ENCODE results near the gene ZNF454. TPM values are rescaled to one million over a fixed set of nuclear protein-coding genes. Genes with fewer than 3 reads are reported as not detected.
A peak's percentile ranks its signal among the peaks of the same experiment; 100 is the strongest.

Gene ZNF454
- polyA plus RNA-seq (2012; ENCODE audit: insufficient read depth, insufficient read length, low read depth) = 1.8 TPM

DNA sequence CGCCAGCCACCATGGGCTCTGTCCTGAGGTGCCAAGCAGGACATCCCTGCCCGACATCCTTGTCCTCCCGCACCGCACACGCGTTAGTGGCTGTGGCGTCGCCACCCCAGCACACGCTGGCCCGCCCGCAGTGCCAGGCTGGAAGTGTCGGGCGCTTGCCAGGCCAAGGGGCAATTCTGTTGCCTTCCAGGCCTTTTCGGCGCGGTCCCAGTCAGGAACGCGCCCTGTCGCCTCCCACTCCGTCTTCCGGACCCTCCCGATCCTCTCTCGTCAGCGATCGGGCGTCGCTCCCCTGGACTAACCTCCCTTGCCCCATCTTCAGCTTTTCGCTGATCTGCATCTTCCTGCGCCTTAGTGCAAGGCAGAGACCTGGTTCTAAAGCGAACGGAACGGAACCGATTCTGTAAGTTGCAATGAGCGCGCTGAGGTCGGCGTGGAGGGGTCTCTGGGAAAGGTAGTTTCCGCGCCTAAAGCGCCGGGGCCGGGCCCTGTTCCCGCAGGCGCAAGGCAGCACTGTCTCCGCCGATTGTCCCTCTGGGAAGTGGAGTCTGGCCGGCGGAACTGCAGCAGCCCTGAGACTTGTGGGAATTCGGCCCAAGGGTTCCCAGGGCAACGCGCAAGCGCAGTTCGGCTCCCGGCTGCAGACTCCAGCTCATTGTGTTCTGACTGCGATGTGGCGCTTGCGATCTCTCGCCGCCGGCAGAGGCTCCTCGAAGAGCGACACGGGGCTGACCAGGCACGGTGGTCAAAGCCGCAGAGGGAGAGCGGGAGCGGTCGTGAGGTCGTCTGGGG is at the start of gene ZNF454:
ZNF454 (plus strand) TSS at position 630 of the 792 bp plus-strand sequence. CDS start 1,594 bp downstream, outside the sequence.
- Histone ChIP-seq H3K27me3 (no peaks in the 10 kb centered on the region), H3K9me3 (peaks cover 8% of the 10 kb centered on the region), H3K4me3 (ENCODE audit: low read depth, low read length) (peak within 1 kb of the TSS; percentile 51), H3K4me1 (no peaks in the 10 kb centered on the region), H3K36me3 (no peaks in the 10 kb centered on the region)
- no peak for TF ChIP-seq CTCF (IDR thresholded peaks at IDR 0.05; ENCODE audit: low read depth, low read length)
- peak; percentile 89 for DNase-seq

DNA sequence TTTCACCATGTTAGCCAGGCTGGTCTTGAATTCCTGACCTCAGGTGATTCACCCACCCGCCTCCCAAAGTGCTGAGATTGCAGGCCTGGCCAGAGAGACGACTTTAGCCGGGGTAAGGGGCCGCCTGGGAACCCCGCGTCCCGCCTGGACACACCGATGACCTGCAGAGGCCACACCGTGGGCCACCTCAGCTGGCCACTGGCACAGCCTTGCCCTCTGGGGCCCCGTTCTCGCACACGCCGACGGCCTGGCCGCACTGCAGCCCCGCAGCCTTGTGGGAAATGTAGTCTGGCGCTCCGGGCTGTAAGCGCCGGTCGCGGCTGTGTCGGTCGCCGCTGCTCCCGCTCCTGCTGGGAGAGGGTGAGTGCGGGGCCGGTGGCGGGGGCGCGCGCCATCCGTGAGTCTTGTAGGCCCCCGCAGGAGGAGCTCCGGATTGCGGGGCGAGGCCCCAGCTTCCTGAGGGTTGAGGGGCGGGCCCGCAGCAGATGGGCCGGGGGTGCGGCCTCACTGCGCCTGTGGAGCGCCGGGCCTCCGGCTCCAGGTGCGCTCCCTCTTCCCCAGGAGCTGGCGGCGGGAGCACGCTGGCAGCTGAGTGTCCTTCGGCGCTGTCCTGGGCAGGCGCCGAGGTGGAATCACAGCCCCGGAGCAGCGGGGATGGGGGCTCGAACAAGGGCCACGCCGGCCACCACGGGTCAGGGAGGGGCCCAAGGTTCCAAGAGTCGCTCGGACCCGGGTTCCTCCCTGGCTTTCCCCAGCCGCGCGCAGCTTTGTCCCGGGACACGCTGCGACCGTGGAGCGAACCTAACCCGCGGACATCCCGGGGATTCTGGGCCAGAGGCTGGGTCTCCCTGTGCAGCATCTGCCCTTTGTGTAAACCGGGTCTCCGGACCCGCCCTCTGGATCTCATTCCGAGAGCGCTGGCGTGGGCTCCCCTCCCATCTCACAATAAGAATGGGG is 45.1 kb upstream of the ZNF454 start, which contains the start of gene ZFP2:
ZFP2 (plus strand) TSS at position 299 of the 957 bp plus-strand sequence. CDS start 35,401 bp downstream, outside the sequence.
- H3K27me3 ChIP-seq = no peaks in the 10 kb centered on the region
- peak; percentile 75 for DNase-seq
- H3K4me3 ChIP-seq (ENCODE audit: low read depth, low read length) = peak within 1 kb of the TSS; percentile 78
- H3K4me1 ChIP-seq = no peaks in the 10 kb centered on the region
- TF ChIP-seq CTCF (IDR thresholded peaks at IDR 0.05; ENCODE audit: low read depth, low read length) = no peak
- H3K36me3 ChIP-seq = no peaks in the 10 kb centered on the region
- no peaks in the 10 kb centered on the region for H3K9me3 ChIP-seq

DNA sequence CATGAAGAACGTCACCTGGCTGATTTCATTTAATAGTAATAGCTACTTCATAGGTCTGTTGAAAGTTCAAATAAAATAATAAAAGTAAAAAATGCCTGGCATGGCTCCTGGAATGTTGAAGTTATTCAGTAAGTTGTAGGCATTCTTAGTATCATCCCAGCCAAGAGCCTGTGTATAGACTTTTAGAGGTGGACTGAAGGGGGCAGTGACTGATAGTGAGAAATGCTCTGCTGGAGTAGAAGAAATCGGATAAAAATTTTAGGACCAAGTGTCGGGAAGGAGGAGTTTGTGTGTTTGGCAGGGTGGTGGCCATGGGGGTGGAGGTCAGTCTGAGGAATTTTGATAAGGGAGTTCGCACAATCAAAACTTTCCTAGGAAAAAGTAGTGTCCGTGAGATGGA is 41.7 kb upstream of the ZNF454 start:
- peak; percentile 13; the same call in 1 of the 2 replicates for TF ChIP-seq CTCF (IDR thresholded peaks at IDR 0.05; ENCODE audit: low read depth, low read length)
- no peak for DNase-seq
- Histone ChIP-seq H3K9me3 (no peaks in the 10 kb centered on the region), H3K4me1 (no peaks in the 10 kb centered on the region), H3K36me3 (no peaks in the 10 kb centered on the region), H3K27me3 (no peaks in the 10 kb centered on the region), H3K4me3 (ENCODE audit: low read depth, low read length) (no peak overlapping the region)

GRCh38 chr5:178902849-178903248 is 38.1 kb upstream of the ZNF454 start:
- Histone ChIP-seq H3K36me3 (no peaks in the 10 kb centered on the region), H3K4me3 (ENCODE audit: low read depth, low read length) (no peak overlapping the region), H3K9me3 (no peaks in the 10 kb centered on the region), H3K27me3 (no peaks in the 10 kb centered on the region), H3K4me1 (no peaks in the 10 kb centered on the region)
- TF ChIP-seq CTCF (IDR thresholded peaks at IDR 0.05; ENCODE audit: low read depth, low read length) = no peak
- DNase-seq = no peak

- H3K27me3 ChIP-seq = no peaks in the 10 kb centered on the region
- DNase-seq = no peak
- H3K4me1 ChIP-seq = no peaks in the 10 kb centered on the region
- no peak overlapping the region for H3K4me3 ChIP-seq (ENCODE audit: low read depth, low read length)
- H3K9me3 ChIP-seq = peaks cover 15% of the 10 kb centered on the region
- TF ChIP-seq CTCF (IDR thresholded peaks at IDR 0.05; ENCODE audit: low read depth, low read length) = no peak
- no peaks in the 10 kb centered on the region for H3K36me3 ChIP-seq
Measured at GRCh38 chr5:178931846-178932760, 8.9 kb upstream of the ZNF454 start.

All from BE2C (cell line).